HCT116 (cell line): ENCODE measurements around the gene THOP1. TPM values are rescaled to one million over a fixed set of nuclear protein-coding genes. Genes with fewer than 3 reads are reported as not detected.

Experiments
- ATAC-seq: fragments of 200-7000 bp; cut with Tn5 transposase; 2 replicates; pipeline ENCODE4 v1.9.1; 2020; ENCODE audit warnings: mild to moderate bottlenecking, moderate library complexity
- BruUV-seq: library from RNA; stranded (reverse); fragments of 400-500 nt; replicated peaks from 2 replicates; lab custom pipeline; 2021; lab: Mats Ljungman, UMichigan
- CTCF ChIA-PET: fragments of 300-600 bp; sonication (Branson Sonifier 250); formaldehyde crosslinking; loops from one replicate; lab custom pipeline; 2021; ENCODE audit warnings: antibody characterized with exemption; lab: Charles Lee
- POLR2A ChIA-PET: fragments of 300-600, 350-600 bp; sonication (Branson Sonifier 250); formaldehyde crosslinking; loops from one replicate; lab custom pipeline; 2021; ENCODE audit warnings: antibody characterized with exemption; lab: Charles Lee
- RAD21 ChIA-PET, 2 experiments: fragments of 300-600 bp; sonication (Branson Sonifier 250); formaldehyde crosslinking; loops; one replicate each; lab custom pipeline; 2023; ENCODE audit warnings: low total read pairs in 2 of 2; ENCODE audit not compliant: uncharacterized antibody in 2 of 2, unreplicated experiment in 2 of 2, low non-redundant PET in 1 of 2; lab: Charles Lee
- DNase-seq: peaks from one replicate; pipeline ENCODE4 v3.0.0-alpha.2; 2010; ENCODE audit warnings: low read depth, low spot score
- H2AFZ ChIP-seq: fragments of 200-600 bp; shearing (Covaris generic), sonication (generic); 2 replicates; pipeline ENCODE4 v1.6.1; 2017; ENCODE audit warnings: low read depth, mixed run types, mixed read lengths, antibody characterized with exemption, low read length; ENCODE audit not compliant: poor library complexity, severe bottlenecking
- H3K27ac ChIP-seq: 2 replicates; pipeline ENCODE4 v1.5.1; 2012; ENCODE audit warnings: low read depth, low read length
- H3K27me3 ChIP-seq: fragments of 200-600 bp; sonication (generic); 2 replicates; pipeline ENCODE4 v1.6.1; 2016; ENCODE audit warnings: mixed run types, low read length, mixed read lengths; ENCODE audit not compliant: insufficient read depth
- H3K36me3 ChIP-seq, 2 experiments: fragments of 200-500 bp in 1 of 2; fragments of 200-600 bp in 1 of 2; sonication (Bioruptor generic) in 1 of 2; sonication (generic) in 1 of 2; 2 replicates each; pipeline versions ENCODE4 v1.5.1 to v1.6.1; 2014 to 2016; ENCODE audit warnings: low read length in 2 of 2, inconsistent platforms in 1 of 2, mixed read lengths in 1 of 2, mixed run types in 1 of 2; ENCODE audit not compliant: insufficient read depth in 2 of 2, control insufficient read depth in 1 of 2
- H3K4me1 ChIP-seq, 2 experiments: fragments of 200-600 bp in 1 of 2; sonication (generic) in 1 of 2; 2 replicates each; pipeline versions ENCODE4 v1.5.1 to v1.6.1; 2012 to 2017; ENCODE audit warnings: low read length in 2 of 2, inconsistent platforms in 1 of 2, mild to moderate bottlenecking in 1 of 2, mixed read lengths in 1 of 2, mixed run types in 1 of 2, moderate library complexity in 1 of 2; ENCODE audit not compliant: insufficient read depth in 2 of 2, control insufficient read depth in 1 of 2
- H3K4me2 ChIP-seq: fragments of 200-600 bp; sonication (generic); 2 replicates; pipeline ENCODE4 v1.6.1; 2017; ENCODE audit warnings: mixed run types, low read length, mixed read lengths
- H3K4me3 ChIP-seq, 2 experiments: fragments of 200-600 bp in 1 of 2; sonication (generic) in 1 of 2; replicated peaks in 1 of 2; 2 replicates each; pipeline ENCODE4 v1.5.1; 2011 to 2016; ENCODE audit warnings: low read length in 2 of 2, control low read depth in 1 of 2, low read depth in 1 of 2, mild to moderate bottlenecking in 1 of 2, mixed read lengths in 1 of 2, mixed run types in 1 of 2
- H3K79me2 ChIP-seq: fragments of 200-600 bp; sonication (generic); 2 replicates; pipeline ENCODE4 v1.6.1; 2017; ENCODE audit warnings: mild to moderate bottlenecking, mixed run types, low read length, moderate library complexity, mixed read lengths; ENCODE audit not compliant: insufficient read depth
- H3K9ac ChIP-seq: fragments of 200-600 bp; sonication (generic); 2 replicates; pipeline ENCODE4 v1.6.1; 2016; ENCODE audit warnings: low read length, mixed read lengths
- H3K9me2 ChIP-seq: fragments of 200-600 bp; sonication (generic), shearing (Covaris generic); 2 replicates; pipeline ENCODE4 v1.6.1; 2017; ENCODE audit warnings: mixed run types, mild to moderate bottlenecking, moderate library complexity; ENCODE audit not compliant: insufficient read depth
- H3K9me3 ChIP-seq, 2 experiments: fragments of 200-500 bp in 1 of 2; fragments of 200-600 bp in 1 of 2; sonication (Bioruptor generic) in 1 of 2; sonication (generic) in 1 of 2; 2 replicates each; pipeline ENCODE4 v1.6.1; 2014 to 2017; ENCODE audit warnings: low read length in 2 of 2, mixed read lengths in 2 of 2, inconsistent platforms in 1 of 2, low read depth in 1 of 2, mild to moderate bottlenecking in 1 of 2, mixed run types in 1 of 2, moderate library complexity in 1 of 2; ENCODE audit not compliant: control insufficient read depth in 1 of 2, insufficient read depth in 1 of 2
- H4K20me1 ChIP-seq: fragments of 200-600 bp; sonication (generic), shearing (Covaris generic); 2 replicates; pipeline ENCODE4 v1.6.1; 2017; ENCODE audit warnings: mixed run types, mild to moderate bottlenecking, moderate library complexity; ENCODE audit not compliant: insufficient read depth
- CEBPB ChIP-seq: IDR thresholded peaks from 2 replicates; pipeline ENCODE4 v1.6.1; 2012; ENCODE audit warnings: low read depth
- CTCF ChIP-seq, 3 experiments: fragments of 200-600 bp in 1 of 3; sonication (generic) in 1 of 3; IDR thresholded peaks in 2 of 3; conservative IDR thresholded peaks in 1 of 3; 2 replicates each; pipeline ENCODE4 v1.5.1; 2012 to 2017; ENCODE audit warnings: low read depth in 2 of 3, low read length in 2 of 3, antibody characterized with exemption in 1 of 3, borderline replicate concordance in 1 of 3, control low read depth in 1 of 3, mild to moderate bottlenecking in 1 of 3, mixed read lengths in 1 of 3, mixed run types in 1 of 3, moderate library complexity in 1 of 3; ENCODE audit not compliant: insufficient read depth in 1 of 3
- EGR1 ChIP-seq: IDR thresholded peaks from 2 replicates; pipeline ENCODE4 v1.6.1; 2012; ENCODE audit warnings: low read depth
- ELF1 ChIP-seq: IDR thresholded peaks from 2 replicates; pipeline ENCODE4 v1.6.1; 2012; ENCODE audit warnings: low read depth, borderline replicate concordance
- FOSL1 ChIP-seq: IDR thresholded peaks from 2 replicates; pipeline ENCODE4 v1.6.1; 2012; ENCODE audit warnings: low read depth
- JUND ChIP-seq: IDR thresholded peaks from 2 replicates; pipeline ENCODE4 v1.6.1; 2012
- POLR2A ChIP-seq: IDR thresholded peaks from 2 replicates; pipeline ENCODE4 v1.7.0; 2011; ENCODE audit warnings: borderline replicate concordance; ENCODE audit not compliant: insufficient read depth, insufficient read length; ENCODE audit errors: extremely low read depth
- TCF7L2 ChIP-seq: IDR thresholded peaks from 2 replicates; pipeline ENCODE4 v1.7.0; 2011; ENCODE audit warnings: borderline replicate concordance, inconsistent platforms; ENCODE audit not compliant: insufficient read depth, insufficient read length; ENCODE audit errors: extremely low read depth
- ZFX ChIP-seq: fragments of 450-650 bp; IDR thresholded peaks from 2 replicates; pipeline ENCODE4 v1.6.1; 2017
- ZNF274 ChIP-seq: fragments of 200-500 bp; sonication (Bioruptor generic); IDR thresholded peaks from 2 replicates; pipeline ENCODE4 v1.6.1; 2014; ENCODE audit warnings: mild to moderate bottlenecking, low read depth, low read length, inconsistent platforms
- intact Hi-C: fragments of 100-400 bp; cut with micrococcal nuclease; formaldehyde crosslinking; loops from 2 replicates; pipeline ENCODE4 v1.10.0; 2022
- total RNA-seq: library from RNA; stranded (reverse); gene quantifications from one replicate; pipeline ENCODE4 v1.2.1, GENCODE V29; 2021; ENCODE audit not compliant: unreplicated experiment
- TF ChIP-seq, protein P1 (sequence below): IDR thresholded peaks from 2 replicates; pipeline ENCODE4 v1.6.1; 2012
- TF ChIP-seq, protein P2 (sequence below): IDR thresholded peaks from 2 replicates; pipeline ENCODE4 v1.6.1; 2012; ENCODE audit warnings: low read depth
- TF ChIP-seq, protein P3 (sequence below): IDR thresholded peaks from 2 replicates; pipeline ENCODE4 v1.6.1; 2012

THOP1 gene
- total RNA-seq, 1 experiment from 2014 or later, result 201 TPM

- POLR2A ChIA-PET, result interaction anchor here (1.1 kb wide), 1 partner anchor 308 kb away, joined by 4 read pairs; the partner anchor contains the start of gene GADD45B
- peaks cover 26 to 42% of the 10 kb centered on the region in 2 experiments for H3K4me1 ChIP-seq
- intact Hi-C loops, result no loop called here
- CTCF ChIA-PET, result interaction anchor here (0.9 to 1.1 kb wide), 2 partner anchors 136 to 345 kb away, joined by 3 to 6 read pairs; no protein-coding TSS in a partner anchor
- no peak overlapping the region for H2AFZ ChIP-seq
- H3K9ac ChIP-seq, result peak overlapping the region; percentile 44
- peak overlapping the region; percentile 87 for H3K27ac ChIP-seq
- no TSS peak for BruUV-seq
- H4K20me1 ChIP-seq, result peaks cover 6% of the 10 kb centered on the region; the same call in 1 of the 2 replicates
- ATAC-seq (no peak), DNase-seq (no peak)
- H3K36me3 ChIP-seq, result peaks cover 0 to 16% of the 10 kb centered on the region in 2 experiments; a peak in 1 of 4 replicates
- no peaks in the 10 kb centered on the region for H3K9me3 ChIP-seq
- no peaks in the 10 kb centered on the region for H3K9me2 ChIP-seq
- H3K4me2 ChIP-seq, result peak overlapping the region; percentile 53
- peak overlapping the region in 1 of 2 experiments; percentile 84; a peak in 2 of 4 replicates for H3K4me3 ChIP-seq
- H3K27me3 ChIP-seq, result no peaks in the 10 kb centered on the region
- TF ChIP-seq, protein P1, sequence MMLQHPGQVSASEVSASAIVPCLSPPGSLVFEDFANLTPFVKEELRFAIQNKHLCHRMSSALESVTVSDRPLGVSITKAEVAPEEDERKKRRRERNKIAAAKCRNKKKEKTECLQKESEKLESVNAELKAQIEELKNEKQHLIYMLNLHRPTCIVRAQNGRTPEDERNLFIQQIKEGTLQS, result no peak
- TF ChIP-seq CTCF (IDR thresholded peaks at IDR 0.05 in 2 of 3, conservative IDR thresholded peaks at IDR 0.05 in 1 of 3; ENCODE audit: borderline replicate concordance in 1 of 3, insufficient read depth in 1 of 3, low read depth in 2 of 3, low read length in 2 of 3) (no peak), CEBPB (no peak), EGR1 (no peak), FOSL1 (no peak), ELF1 (no peak), POLR2A (no peak)
- peaks cover 79% of the 10 kb centered on the region for H3K79me2 ChIP-seq
- RAD21 ChIA-PET, result no interaction called here
Measured at GRCh38 chr19:2783781-2784145, 1.5 kb upstream of the THOP1 start.

GRCh38 chr19:2787115-2787514 lies 1.8 kb downstream of the THOP1 start:
- POLR2A ChIA-PET, result no interaction called here
- peaks cover 76% of the 10 kb centered on the region for H3K79me2 ChIP-seq
- TF ChIP-seq, protein P2, sequence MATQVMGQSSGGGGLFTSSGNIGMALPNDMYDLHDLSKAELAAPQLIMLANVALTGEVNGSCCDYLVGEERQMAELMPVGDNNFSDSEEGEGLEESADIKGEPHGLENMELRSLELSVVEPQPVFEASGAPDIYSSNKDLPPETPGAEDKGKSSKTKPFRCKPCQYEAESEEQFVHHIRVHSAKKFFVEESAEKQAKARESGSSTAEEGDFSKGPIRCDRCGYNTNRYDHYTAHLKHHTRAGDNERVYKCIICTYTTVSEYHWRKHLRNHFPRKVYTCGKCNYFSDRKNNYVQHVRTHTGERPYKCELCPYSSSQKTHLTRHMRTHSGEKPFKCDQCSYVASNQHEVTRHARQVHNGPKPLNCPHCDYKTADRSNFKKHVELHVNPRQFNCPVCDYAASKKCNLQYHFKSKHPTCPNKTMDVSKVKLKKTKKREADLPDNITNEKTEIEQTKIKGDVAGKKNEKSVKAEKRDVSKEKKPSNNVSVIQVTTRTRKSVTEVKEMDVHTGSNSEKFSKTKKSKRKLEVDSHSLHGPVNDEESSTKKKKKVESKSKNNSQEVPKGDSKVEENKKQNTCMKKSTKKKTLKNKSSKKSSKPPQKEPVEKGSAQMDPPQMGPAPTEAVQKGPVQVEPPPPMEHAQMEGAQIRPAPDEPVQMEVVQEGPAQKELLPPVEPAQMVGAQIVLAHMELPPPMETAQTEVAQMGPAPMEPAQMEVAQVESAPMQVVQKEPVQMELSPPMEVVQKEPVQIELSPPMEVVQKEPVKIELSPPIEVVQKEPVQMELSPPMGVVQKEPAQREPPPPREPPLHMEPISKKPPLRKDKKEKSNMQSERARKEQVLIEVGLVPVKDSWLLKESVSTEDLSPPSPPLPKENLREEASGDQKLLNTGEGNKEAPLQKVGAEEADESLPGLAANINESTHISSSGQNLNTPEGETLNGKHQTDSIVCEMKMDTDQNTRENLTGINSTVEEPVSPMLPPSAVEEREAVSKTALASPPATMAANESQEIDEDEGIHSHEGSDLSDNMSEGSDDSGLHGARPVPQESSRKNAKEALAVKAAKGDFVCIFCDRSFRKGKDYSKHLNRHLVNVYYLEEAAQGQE, result no peak
- TF ChIP-seq JUND, result no peak
- TF ChIP-seq TCF7L2, result no peak
- no peak for TF ChIP-seq FOSL1
- no peak for TF ChIP-seq POLR2A
- TF ChIP-seq ZNF274, result no peak
- TF ChIP-seq ZFX, result no peak
- TF ChIP-seq, protein P3, sequence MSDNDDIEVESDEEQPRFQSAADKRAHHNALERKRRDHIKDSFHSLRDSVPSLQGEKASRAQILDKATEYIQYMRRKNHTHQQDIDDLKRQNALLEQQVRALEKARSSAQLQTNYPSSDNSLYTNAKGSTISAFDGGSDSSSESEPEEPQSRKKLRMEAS, result no peak

More at GRCh38 chr19:2787115-2787514, 1.8 kb downstream of the THOP1 start:
- peaks cover 20 to 31% of the 10 kb centered on the region in 2 experiments for H3K4me1 ChIP-seq
- H3K36me3 ChIP-seq, result peaks cover 10 to 13% of the 10 kb centered on the region in 2 experiments; a peak in 3 of 4 replicates
- intact Hi-C loops, result no loop called here
- no peak overlapping the region for H2AFZ ChIP-seq
- no peaks in the 10 kb centered on the region for H4K20me1 ChIP-seq
- no peaks in the 10 kb centered on the region for H3K27me3 ChIP-seq
- H3K9ac ChIP-seq, result no peak overlapping the region
- peak overlapping the region; percentile 1; the same call in 1 of the 2 replicates for H3K4me2 ChIP-seq
- DNase-seq (no peak), ATAC-seq (no peak)
- H3K4me3 ChIP-seq, result no peak overlapping the region
- CTCF ChIA-PET, result no interaction called here
- no peaks in the 10 kb centered on the region for H3K9me2 ChIP-seq
- H3K9me3 ChIP-seq, result no peaks in the 10 kb centered on the region
- BruUV-seq, result no TSS peak
- 0 out of 2 replicates have a peak overlapping the region, but pooled peaks have one; percentile 1 for H3K27ac ChIP-seq
- RAD21 ChIA-PET, result no interaction called here
